CD4-positive, alpha-beta T cell (primary cell): ENCODE data around the gene SUGT1. TPM values are rescaled to one million over a fixed set of nuclear protein-coding genes. Genes with fewer than 3 reads are reported as not detected.

Experiments
- ATAC-seq: fragments of 200-7000 bp; cut with Tn5 transposase; one replicate; pipeline ENCODE4 v1.10.0; 2022; ENCODE audit warnings: mild to moderate bottlenecking; ENCODE audit not compliant: poor library complexity
- CTCF ChIA-PET: fragments of 350-600 bp; sonication (Branson Sonifier 250); formaldehyde crosslinking; loops from one replicate; lab custom pipeline; 2021; ENCODE audit warnings: antibody characterized with exemption, inconsistent platforms; lab: Charles Lee
- POLR2A ChIA-PET: fragments of 350-600 bp; sonication (Branson Sonifier 250); formaldehyde crosslinking; loops from one replicate; lab custom pipeline; 2021; ENCODE audit warnings: antibody characterized with exemption, inconsistent platforms; lab: Charles Lee
- DNase-seq, 14 experiments: peaks; one replicate each; pipeline ENCODE4 v3.0.0-alpha.2; 2013 to 2020; ENCODE audit warnings: mixed read lengths in 2 of 14
- H3K27ac ChIP-seq, 2 donors: one replicate each; pipeline versions ENCODE4 v1.5.1 to v1.7.0; 2013; ENCODE audit warnings: low read length in 2 of 2, low read depth in 1 of 2, mild to moderate bottlenecking in 1 of 2
- H3K27me3 ChIP-seq, 2 experiments: 1 replicate in 1 of 2; 2 replicates in 1 of 2; pipeline versions ENCODE4 v1.6.1 to v1.7.0; 2013; ENCODE audit warnings: low read length in 2 of 2, control low read depth in 1 of 2, mild to moderate bottlenecking in 1 of 2, moderate library complexity in 1 of 2; ENCODE audit not compliant: insufficient read depth in 2 of 2, control insufficient read depth in 1 of 2
- H3K36me3 ChIP-seq: one replicate; pipeline ENCODE4 v1.6.1; 2013; ENCODE audit warnings: low read length, control low read depth; ENCODE audit not compliant: insufficient read depth
- H3K4me1 ChIP-seq: one replicate; pipeline ENCODE4 v1.6.1; 2013; ENCODE audit warnings: low read length, control low read depth; ENCODE audit not compliant: insufficient read depth
- H3K4me3 ChIP-seq: one replicate; pipeline ENCODE4 v1.5.1; 2013; ENCODE audit warnings: mild to moderate bottlenecking, low read length, moderate library complexity
- H3K9me3 ChIP-seq, 2 experiments: 1 replicate in 1 of 2; 2 replicates in 1 of 2; pipeline versions ENCODE4 v1.6.1 to v1.7.0; 2013; ENCODE audit warnings: low read length in 2 of 2, mild to moderate bottlenecking in 2 of 2, control low read depth in 1 of 2, moderate library complexity in 1 of 2; ENCODE audit not compliant: control insufficient read depth in 1 of 2, insufficient read depth in 1 of 2
- H3K27ac Mint-ChIP-seq: one replicate; pipeline ENCODE4 v1.8.0; 2020; ENCODE audit warnings: mixed read lengths
- H3K27me3 Mint-ChIP-seq: one replicate; pipeline ENCODE4 v1.8.0; 2021; ENCODE audit warnings: mixed read lengths
- H3K36me3 Mint-ChIP-seq: one replicate; pipeline ENCODE4 v1.8.0; 2021; ENCODE audit warnings: low read depth, mixed read lengths
- H3K4me1 Mint-ChIP-seq: one replicate; pipeline ENCODE4 v1.8.0; 2021; ENCODE audit warnings: low read depth, mixed read lengths
- H3K4me3 Mint-ChIP-seq: one replicate; pipeline ENCODE4 v1.8.0; 2020; ENCODE audit warnings: mild to moderate bottlenecking, mixed read lengths
- H3K9me3 Mint-ChIP-seq: one replicate; pipeline ENCODE4 v1.8.0; 2020; ENCODE audit warnings: mixed read lengths
- intact Hi-C, 2 experiments: fragments of 100-400 bp; cut with DNase I in 1 of 2; cut with micrococcal nuclease in 1 of 2; formaldehyde crosslinking; loops; one replicate each; pipeline versions ENCODE4 v1.15.1 to v1.9.0; 2023 to 2025; cut with DNase I, micrococcal nuclease
- total RNA-seq, 174 experiments: library from RNA in 2 of 174; stranded (reverse) in 2 of 174; gene quantifications; one replicate each; pipeline ENCODE4 v1.2.3 and lab custom pipeline; 2021 to 2026
- TF ChIP-seq, protein P1 (sequence below): fragments of 200-600 bp; IDR thresholded peaks from one replicate; pipeline ENCODE4 v1.8.0; 2022; ENCODE audit warnings: antibody characterized with exemption, mild to moderate bottlenecking

SUGT1 gene
- total RNA-seq, 2 experiments from 2014 or later: 18.5 to 20.1 TPM

- intact Hi-C loops: no loop called here
These were observed 12.7 kb downstream of the SUGT1 start for GRCh38 chr13:52665325-52665724.

GRCh38 chr13:52669677-52670076 lies 17.0 kb downstream of the SUGT1 start:
- H3K27ac Mint-ChIP-seq: no peak overlapping the region
- H3K4me3 ChIP-seq: no peak overlapping the region
- CTCF ChIA-PET: interaction anchor here (1.0 kb wide), 1 partner anchor 17 kb away, joined by 3 read pairs; the partner anchor contains the start of gene SUGT1
- TF ChIP-seq, protein P1, sequence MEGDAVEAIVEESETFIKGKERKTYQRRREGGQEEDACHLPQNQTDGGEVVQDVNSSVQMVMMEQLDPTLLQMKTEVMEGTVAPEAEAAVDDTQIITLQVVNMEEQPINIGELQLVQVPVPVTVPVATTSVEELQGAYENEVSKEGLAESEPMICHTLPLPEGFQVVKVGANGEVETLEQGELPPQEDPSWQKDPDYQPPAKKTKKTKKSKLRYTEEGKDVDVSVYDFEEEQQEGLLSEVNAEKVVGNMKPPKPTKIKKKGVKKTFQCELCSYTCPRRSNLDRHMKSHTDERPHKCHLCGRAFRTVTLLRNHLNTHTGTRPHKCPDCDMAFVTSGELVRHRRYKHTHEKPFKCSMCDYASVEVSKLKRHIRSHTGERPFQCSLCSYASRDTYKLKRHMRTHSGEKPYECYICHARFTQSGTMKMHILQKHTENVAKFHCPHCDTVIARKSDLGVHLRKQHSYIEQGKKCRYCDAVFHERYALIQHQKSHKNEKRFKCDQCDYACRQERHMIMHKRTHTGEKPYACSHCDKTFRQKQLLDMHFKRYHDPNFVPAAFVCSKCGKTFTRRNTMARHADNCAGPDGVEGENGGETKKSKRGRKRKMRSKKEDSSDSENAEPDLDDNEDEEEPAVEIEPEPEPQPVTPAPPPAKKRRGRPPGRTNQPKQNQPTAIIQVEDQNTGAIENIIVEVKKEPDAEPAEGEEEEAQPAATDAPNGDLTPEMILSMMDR: no peak
- H3K27ac ChIP-seq: no peak overlapping the region
- POLR2A ChIA-PET: no interaction called here
- H3K36me3 ChIP-seq: peaks cover 50% of the 10 kb centered on the region
- H3K27me3 Mint-ChIP-seq: no peaks in the 10 kb centered on the region
- no peak for ATAC-seq
- H3K36me3 Mint-ChIP-seq: peaks cover 74% of the 10 kb centered on the region
- H3K27me3 ChIP-seq: no peaks in the 10 kb centered on the region
- intact Hi-C loops: no loop called here
- no peak for DNase-seq
- peaks cover 12% of the 10 kb centered on the region for H3K4me1 Mint-ChIP-seq
- H3K4me3 Mint-ChIP-seq: no peak overlapping the region
- H3K9me3 ChIP-seq: no peaks in the 10 kb centered on the region
- no peaks in the 10 kb centered on the region for H3K9me3 Mint-ChIP-seq
- H3K4me1 ChIP-seq: no peaks in the 10 kb centered on the region

More at GRCh38 chr13:52665325-52665724, 12.7 kb downstream of the SUGT1 start:
- peaks cover 79% of the 10 kb centered on the region for H3K36me3 ChIP-seq
- H3K4me3 Mint-ChIP-seq: no peak overlapping the region
- peak overlapping the region; percentile 51 for H3K27ac Mint-ChIP-seq
- CTCF ChIA-PET: interaction anchor here (0.9 to 5.7 kb wide), 4 partner anchors 13 to 303 kb away, joined by 3 to 36 read pairs (median 3); partner anchors contain the start of gene SUGT1
- no peak overlapping the region for H3K4me3 ChIP-seq
- H3K4me1 Mint-ChIP-seq: no peaks in the 10 kb centered on the region
- no peaks in the 10 kb centered on the region for H3K4me1 ChIP-seq
- peaks cover 92% of the 10 kb centered on the region for H3K36me3 Mint-ChIP-seq
- no peaks in the 10 kb centered on the region for H3K9me3 ChIP-seq
- H3K27me3 ChIP-seq: no peaks in the 10 kb centered on the region
- no peaks in the 10 kb centered on the region for H3K27me3 Mint-ChIP-seq
- no peaks in the 10 kb centered on the region for H3K9me3 Mint-ChIP-seq
- TF ChIP-seq, protein P1: peak; percentile 61
- DNase-seq (peak in 3 of 14 experiments; percentile 34 to 58 (median 48)), ATAC-seq (peak; percentile 74)
- H3K27ac ChIP-seq: no peak overlapping the region
- POLR2A ChIA-PET: interaction anchor here (1.1 to 2.4 kb wide), 2 partner anchors 12 to 48 kb away, joined by 6 to 24 read pairs; partner anchors contain the start of gene SUGT1

DNA sequence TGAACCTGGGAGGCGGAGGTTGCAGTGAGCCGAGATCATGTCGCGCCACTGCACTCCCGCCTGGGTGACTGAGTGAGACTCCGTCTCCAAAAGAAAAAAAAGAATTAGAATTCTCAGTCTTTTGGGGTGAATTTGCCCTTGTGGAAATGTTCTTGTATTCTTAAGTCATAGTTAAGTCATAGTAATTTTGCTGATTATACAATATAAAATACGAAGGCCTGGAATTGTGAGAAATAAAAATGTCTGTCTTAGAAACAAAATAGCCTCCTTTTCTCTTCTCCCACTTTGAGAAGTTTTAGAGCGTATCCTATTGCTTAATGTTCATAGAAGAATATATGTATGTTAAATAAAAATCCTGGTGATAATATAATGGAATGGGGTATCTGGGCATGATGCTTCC lies 18.1 kb downstream of the SUGT1 start:
- TF ChIP-seq, protein P1: no peak
- ChIA-PET POLR2A (interaction anchor here (0.9 kb wide), 1 partner anchor 18 kb away, joined by 3 read pairs; the partner anchor contains the start of gene SUGT1), CTCF (interaction anchor here (1.0 kb wide), 1 partner anchor 18 kb away, joined by 3 read pairs; the partner anchor contains the start of gene SUGT1)
- H3K9me3 ChIP-seq: no peaks in the 10 kb centered on the region
- H3K27me3 ChIP-seq: no peaks in the 10 kb centered on the region
- peaks cover 52% of the 10 kb centered on the region for H3K36me3 ChIP-seq
- ATAC-seq (no peak), DNase-seq (no peak)
- peaks cover 16% of the 10 kb centered on the region for H3K4me1 Mint-ChIP-seq
- H3K27ac Mint-ChIP-seq: no peak overlapping the region
- H3K4me3 ChIP-seq: no peak overlapping the region
- H3K27ac ChIP-seq: no peak overlapping the region
- H3K27me3 Mint-ChIP-seq: no peaks in the 10 kb centered on the region
- no peaks in the 10 kb centered on the region for H3K9me3 Mint-ChIP-seq
- no peaks in the 10 kb centered on the region for H3K4me1 ChIP-seq
- intact Hi-C loops: no loop called here
- peaks cover 73% of the 10 kb centered on the region for H3K36me3 Mint-ChIP-seq
- no peak overlapping the region for H3K4me3 Mint-ChIP-seq
